HG02970 (cell line): Measurements from ENCODE around the gene DKKL1.

Experiments used
- ATAC-seq: cut with Tn5 transposase; IDR thresholded peaks from one replicate; pipeline ENCODE4 v1.9.1; 2021; ENCODE audit warnings: mild to moderate bottlenecking, moderate library complexity, moderate number of reproducible peaks; ENCODE audit not compliant: unreplicated experiment, low FRiP score

The DKKL1 gene

DNA sequence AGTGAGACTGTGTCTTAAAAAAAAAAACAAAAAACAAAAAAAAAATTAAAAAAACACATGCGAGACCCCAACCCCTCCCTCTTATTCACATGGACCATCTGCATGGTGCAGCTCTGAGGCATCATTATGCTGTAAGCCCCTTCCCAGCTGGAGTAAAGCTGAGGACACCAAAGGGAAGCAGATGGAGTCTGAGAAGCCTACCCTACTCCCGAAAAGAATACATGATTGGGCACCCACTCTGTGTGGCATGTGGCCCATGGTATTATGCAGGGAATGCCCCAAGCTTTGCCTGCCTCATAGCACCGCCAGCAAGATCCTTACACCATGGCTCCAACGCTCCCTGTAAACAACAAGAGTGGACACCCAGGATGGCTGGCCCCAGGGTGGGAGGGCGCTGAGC is 54.8 kb downstream of the DKKL1 start:
- no peak for ATAC-seq

GRCh38 chr19:49419173-49419572 is 55.5 kb downstream of the DKKL1 start:
- no peak for ATAC-seq

GRCh38 chr19:49420227-49420626 is 56.5 kb downstream of the DKKL1 start:
- ATAC-seq: no peak

- no peak for ATAC-seq
Measured at GRCh38 chr19:49421039-49421877, 57.6 kb downstream of the DKKL1 start.

GRCh38 chr19:49421878-49422202 is 58.2 kb downstream of the DKKL1 start:
- ATAC-seq: no peak

GRCh38 chr19:49422407-49423070 is 58.9 kb downstream of the DKKL1 start:
- ATAC-seq: no peak

DNA sequence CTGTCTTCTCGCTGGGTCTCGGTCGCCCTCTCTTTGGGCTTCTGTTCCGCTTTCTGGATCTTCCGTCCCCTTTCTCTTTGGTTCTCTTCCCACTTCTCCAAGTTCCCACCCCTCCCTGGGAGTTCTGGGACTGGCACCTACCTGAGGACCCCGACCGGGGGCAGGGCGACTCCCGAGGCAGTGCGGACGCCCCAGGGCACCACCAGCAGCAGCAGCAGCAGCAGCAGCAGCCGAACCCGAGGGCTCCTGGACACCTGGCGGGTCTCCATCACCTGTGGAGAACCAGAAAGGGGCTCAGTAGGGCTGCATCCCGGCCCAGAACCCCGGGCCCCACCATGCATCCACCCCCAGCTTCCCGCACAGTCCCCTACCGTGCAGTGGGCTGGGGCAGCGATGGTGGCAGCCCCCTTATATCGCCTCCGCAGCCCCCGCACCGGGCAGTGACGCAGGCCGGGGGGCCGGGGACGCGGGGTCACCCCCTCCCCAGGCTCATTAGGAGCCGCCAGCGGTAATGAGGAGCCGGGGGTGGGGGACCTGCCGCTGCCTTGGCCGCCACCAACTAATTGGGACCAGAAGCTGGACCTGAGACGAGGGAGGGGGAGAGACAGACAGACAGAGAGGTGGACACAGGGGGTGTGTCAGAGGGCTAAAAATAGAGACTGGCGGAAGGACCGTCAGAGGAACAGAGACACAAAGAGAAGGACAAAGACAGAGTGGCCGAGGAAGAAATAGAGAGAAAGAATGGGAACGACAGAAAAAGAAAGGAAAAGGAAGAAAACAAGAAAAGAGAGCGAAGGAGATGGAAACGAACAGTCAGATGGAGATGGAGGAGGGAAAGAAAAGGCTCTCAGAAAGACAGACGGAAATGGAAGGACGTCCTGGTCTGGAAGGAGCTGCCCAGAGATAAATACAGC is 59.7 kb downstream of the DKKL1 start, which contains the start of gene PTH2:
PTH2 (minus strand) TSS at position 371 of the 914 bp plus-strand sequence; CDS start at position 269, 102 bp downstream.
- ATAC-seq: no peak

DNA sequence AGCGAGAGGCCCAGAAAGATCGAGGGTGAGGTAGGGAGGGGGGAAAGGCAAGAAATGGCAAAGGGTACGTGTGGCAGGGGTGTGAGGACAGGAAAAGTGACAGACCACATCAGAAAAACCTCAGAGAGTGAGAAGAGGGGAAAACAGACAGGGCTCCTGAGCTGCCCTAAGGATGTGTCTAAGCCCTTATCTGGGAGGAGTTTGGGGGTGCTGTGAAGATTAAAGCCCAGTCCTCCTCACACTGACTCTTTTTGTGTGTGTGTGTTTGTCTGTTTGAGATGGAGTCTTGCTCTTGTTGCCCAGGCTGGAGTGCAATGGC is 60.3 kb downstream of the DKKL1 start:
- no peak for ATAC-seq
